ENCODE results near the gene DDX42. TPM values are rescaled to one million over a fixed set of nuclear protein-coding genes. Genes with fewer than 3 reads are reported as not detected.

The DDX42 gene
- total and polyA plus RNA-seq, 2 of the 13 experiments (the other 11 are each of a cell fraction or from before 2014, with no cell fraction given), result 87.2 to 92.9 TPM

DNA sequence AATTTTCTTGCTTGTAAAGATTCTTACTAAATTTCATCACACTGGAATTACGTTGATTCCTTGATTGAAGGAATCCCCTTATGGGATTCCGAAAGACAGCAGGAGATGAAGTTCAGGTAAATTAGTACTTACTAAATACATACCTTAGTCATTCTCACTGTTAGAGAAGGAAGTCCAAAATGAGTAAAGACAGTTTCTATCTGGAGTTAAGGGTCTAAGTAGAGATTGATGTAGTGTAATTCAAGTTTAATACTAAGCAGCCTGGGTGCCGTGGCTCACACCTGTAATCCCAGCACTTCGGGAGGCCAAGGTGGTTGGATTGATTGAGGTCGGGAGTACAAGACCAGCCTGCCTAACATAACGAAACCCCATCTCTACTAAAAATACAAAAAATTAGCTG is 9.6 kb downstream of the DDX42 start (continued):
- TF ChIP-seq ATF4 (CRISPR knock-in tag; IDR thresholded peaks at IDR 0.05), result no peak
- TF ChIP-seq XBP1 (CRISPR knock-in tag; IDR thresholded peaks at IDR 0.05), result no peak
- no peak for TF ChIP-seq ZBTB7B (CRISPR knock-in tag; IDR thresholded peaks at IDR 0.05)
- no peak for TF ChIP-seq DNMT1 (CRISPR knock-in tag; IDR thresholded peaks at IDR 0.05)
- no peak for TF ChIP-seq HNRNPK (IDR thresholded peaks at IDR 0.05; ENCODE audit: low read depth, low read length, poor library complexity, severe bottlenecking)
- TF ChIP-seq JUN (CRISPR knock-in tag; IDR thresholded peaks at IDR 0.05), result no peak
- no peak for TF ChIP-seq MATR3 (CRISPR knock-in tag; IDR thresholded peaks at IDR 0.05)
- TF ChIP-seq SMARCC2 (IDR thresholded peaks at IDR 0.05), result no peak
- no peak for TF ChIP-seq ZNF841 (CRISPR knock-in tag; IDR thresholded peaks at IDR 0.05; ENCODE audit: borderline replicate concordance)
- TF ChIP-seq STAT5B (CRISPR knock-in tag; IDR thresholded peaks at IDR 0.05), result no peak
- TF ChIP-seq, protein P1, sequence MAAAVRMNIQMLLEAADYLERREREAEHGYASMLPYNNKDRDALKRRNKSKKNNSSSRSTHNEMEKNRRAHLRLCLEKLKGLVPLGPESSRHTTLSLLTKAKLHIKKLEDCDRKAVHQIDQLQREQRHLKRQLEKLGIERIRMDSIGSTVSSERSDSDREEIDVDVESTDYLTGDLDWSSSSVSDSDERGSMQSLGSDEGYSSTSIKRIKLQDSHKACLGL (CRISPR knock-in tag; IDR thresholded peaks at IDR 0.05), result no peak
- TF ChIP-seq PRDM10 (CRISPR knock-in tag; IDR thresholded peaks at IDR 0.05; ENCODE audit: low read depth), result no peak
